ENCODE data around the gene ANGPTL7. TPM values are rescaled to one million over a fixed set of nuclear protein-coding genes. Genes with fewer than 3 reads are reported as not detected.

ANGPTL7 gene
- total RNA-seq, 1 donor from 2014 or later = 0.14 TPM

- Mint-ChIP-seq H3K9me3 (no peaks in the 10 kb centered on the region), H3K27ac (ENCODE audit: unreplicated experiment) (no peak overlapping the region), H3K4me1 (peaks cover 4% of the 10 kb centered on the region), H3K4me3 (no peak overlapping the region), H3K36me3 (ENCODE audit: low read depth) (peaks cover 10% of the 10 kb centered on the region), H3K27me3 (ENCODE audit: low read depth) (no peaks in the 10 kb centered on the region)
- DNase-seq (ENCODE audit: low read depth, low spot score) = no peak
- no peak for TF ChIP-seq CTCF (conservative IDR thresholded peaks at IDR 0.05)
Measured at GRCh38 chr1:11170102-11170501, 19.1 kb upstream of the ANGPTL7 start.

GRCh38 chr1:11174261-11174942 is 14.8 kb upstream of the ANGPTL7 start:
- no peak for DNase-seq (ENCODE audit: low read depth, low spot score)
- no peak overlapping the region for H3K27ac Mint-ChIP-seq (ENCODE audit: unreplicated experiment)
- H3K4me1 Mint-ChIP-seq = peaks cover 29% of the 10 kb centered on the region
- no peak for TF ChIP-seq CTCF (conservative IDR thresholded peaks at IDR 0.05)
- no peaks in the 10 kb centered on the region for H3K36me3 Mint-ChIP-seq (ENCODE audit: low read depth)
- no peak overlapping the region for H3K4me3 Mint-ChIP-seq
- no peaks in the 10 kb centered on the region for H3K27me3 Mint-ChIP-seq (ENCODE audit: low read depth)
- H3K9me3 Mint-ChIP-seq = no peaks in the 10 kb centered on the region

GRCh38 chr1:11175461-11175860 is 13.7 kb upstream of the ANGPTL7 start:
- H3K9me3 Mint-ChIP-seq = no peaks in the 10 kb centered on the region
- H3K27ac Mint-ChIP-seq (ENCODE audit: unreplicated experiment) = no peak overlapping the region
- no peaks in the 10 kb centered on the region for H3K36me3 Mint-ChIP-seq (ENCODE audit: low read depth)
- DNase-seq (ENCODE audit: low read depth, low spot score) = no peak
- H3K4me3 Mint-ChIP-seq = no peak overlapping the region
- peaks cover 36% of the 10 kb centered on the region for H3K4me1 Mint-ChIP-seq
- H3K27me3 Mint-ChIP-seq (ENCODE audit: low read depth) = no peaks in the 10 kb centered on the region
- TF ChIP-seq CTCF (conservative IDR thresholded peaks at IDR 0.05) = no peak

- no peak for TF ChIP-seq CTCF (conservative IDR thresholded peaks at IDR 0.05)
- Mint-ChIP-seq H3K4me1 (peaks cover 36% of the 10 kb centered on the region), H3K4me3 (no peak overlapping the region), H3K27me3 (ENCODE audit: low read depth) (no peaks in the 10 kb centered on the region), H3K27ac (ENCODE audit: unreplicated experiment) (no peak overlapping the region), H3K9me3 (no peaks in the 10 kb centered on the region), H3K36me3 (ENCODE audit: low read depth) (no peaks in the 10 kb centered on the region)
- no peak for DNase-seq (ENCODE audit: low read depth, low spot score)
Measured at GRCh38 chr1:11176081-11176706, 13.0 kb upstream of the ANGPTL7 start.

- Mint-ChIP-seq H3K36me3 (ENCODE audit: low read depth) (peaks cover 2% of the 10 kb centered on the region), H3K27me3 (ENCODE audit: low read depth) (no peaks in the 10 kb centered on the region), H3K4me3 (no peak overlapping the region), H3K4me1 (peaks cover 36% of the 10 kb centered on the region), H3K27ac (ENCODE audit: unreplicated experiment) (no peak overlapping the region), H3K9me3 (no peaks in the 10 kb centered on the region)
- DNase-seq (ENCODE audit: low read depth, low spot score) = no peak
- no peak for TF ChIP-seq CTCF (conservative IDR thresholded peaks at IDR 0.05)
Measured at GRCh38 chr1:11178021-11179015, 10.8 kb upstream of the ANGPTL7 start.

All from neural crest cell (in vitro differentiated cells).